ENCODE measurements around the gene CLDND2.

The CLDND2 gene

DNA sequence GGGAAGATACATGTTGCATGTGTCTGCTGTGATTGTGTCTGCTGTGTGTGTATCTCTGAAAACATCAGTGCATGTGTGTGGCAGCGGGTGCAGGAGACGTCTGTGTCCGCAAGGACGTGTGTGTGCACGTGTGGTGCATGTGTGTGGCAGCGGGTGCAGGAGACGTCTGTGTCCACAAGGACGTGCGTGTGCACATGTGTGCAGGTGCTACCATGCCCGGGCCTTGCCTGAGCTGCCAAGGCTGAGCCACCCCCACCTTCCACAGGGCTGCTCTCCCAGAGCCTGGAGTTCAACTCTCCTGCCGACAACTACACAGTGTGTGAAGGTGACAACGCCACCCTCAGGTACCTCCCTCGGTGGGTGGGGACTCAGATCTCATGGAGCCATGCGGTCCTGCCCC is 47.0 kb downstream of the CLDND2 start:
- H2AFZ ChIP-seq (ENCODE audit: low read depth), result no peak overlapping the region
- no peaks in the 10 kb centered on the region for H3K36me3 ChIP-seq (ENCODE audit: insufficient read depth)
- H3K9ac ChIP-seq, result no peak overlapping the region
- no peaks in the 10 kb centered on the region for H3K4me1 ChIP-seq (ENCODE audit: low read depth, poor library complexity, severe bottlenecking)
- no peak overlapping the region for H3K4me3 ChIP-seq (IDR thresholded peaks at IDR 0.05; ENCODE audit: insufficient read depth, low read depth, low read length)
- no peak overlapping the region for H3K4me2 ChIP-seq
- H3K79me2 ChIP-seq (ENCODE audit: insufficient read depth, low read depth), result no peaks in the 10 kb centered on the region
- H3K27ac ChIP-seq, result no peak overlapping the region
- no peaks in the 10 kb centered on the region for H4K20me1 ChIP-seq (ENCODE audit: insufficient read depth)
- no peak for TF ChIP-seq CTCF (conservative IDR thresholded peaks at IDR 0.05; ENCODE audit: low read depth, low read length)
- no peaks in the 10 kb centered on the region for H3K27me3 ChIP-seq (ENCODE audit: insufficient read depth, low read depth)

- no peaks in the 10 kb centered on the region for H3K36me3 ChIP-seq (ENCODE audit: insufficient read depth)
- H3K79me2 ChIP-seq (ENCODE audit: insufficient read depth, low read depth), result no peaks in the 10 kb centered on the region
- H3K4me1 ChIP-seq (ENCODE audit: low read depth, poor library complexity, severe bottlenecking), result no peaks in the 10 kb centered on the region
- H2AFZ ChIP-seq (ENCODE audit: low read depth), result no peak overlapping the region
- no peak overlapping the region for H3K4me3 ChIP-seq (IDR thresholded peaks at IDR 0.05; ENCODE audit: insufficient read depth, low read depth, low read length)
- H3K9ac ChIP-seq, result no peak overlapping the region
- H3K4me2 ChIP-seq, result no peak overlapping the region
- no peaks in the 10 kb centered on the region for H3K27me3 ChIP-seq (ENCODE audit: insufficient read depth, low read depth)
- TF ChIP-seq CTCF (conservative IDR thresholded peaks at IDR 0.05; ENCODE audit: low read depth, low read length), result no peak
- H4K20me1 ChIP-seq (ENCODE audit: insufficient read depth), result no peaks in the 10 kb centered on the region
- no peak overlapping the region for H3K27ac ChIP-seq
Observed at GRCh38 chr19:51320280-51320657, 48.5 kb downstream of the CLDND2 start.

DNA sequence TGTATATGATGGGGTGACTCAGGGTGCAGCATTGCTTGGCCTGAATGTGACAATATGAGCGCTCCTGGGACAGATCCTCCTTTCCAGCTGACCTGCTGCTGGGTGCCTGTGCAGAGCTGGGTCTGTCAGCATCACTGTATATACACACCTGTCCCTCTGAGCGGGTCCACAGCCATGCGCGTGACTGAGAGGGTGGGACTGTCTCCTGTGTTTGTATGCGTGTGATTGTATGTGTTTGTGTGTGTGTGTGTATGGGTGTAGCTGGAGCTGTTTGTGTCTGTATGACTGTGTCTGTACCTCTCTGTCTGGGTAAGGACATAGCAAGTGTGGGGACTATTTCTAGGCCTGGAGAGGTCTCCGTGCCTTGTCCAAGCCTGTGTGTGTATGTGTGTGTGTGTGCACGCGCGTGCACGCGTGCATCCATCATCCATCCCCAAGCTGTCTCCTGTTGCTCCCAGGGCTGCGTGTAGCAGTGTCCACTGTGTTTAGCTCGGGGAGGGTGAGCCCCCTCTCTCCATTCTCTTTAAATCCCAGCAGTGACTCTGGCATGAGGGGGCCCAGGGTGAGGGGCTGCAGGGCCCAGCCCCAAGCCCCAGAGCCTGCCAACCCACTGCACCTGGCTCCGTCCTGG is 49.0 kb downstream of the CLDND2 start:
- no peak overlapping the region for H3K9ac ChIP-seq
- no peaks in the 10 kb centered on the region for H3K36me3 ChIP-seq (ENCODE audit: insufficient read depth)
- H3K4me3 ChIP-seq (IDR thresholded peaks at IDR 0.05; ENCODE audit: insufficient read depth, low read depth, low read length), result no peak overlapping the region
- no peak overlapping the region for H3K4me2 ChIP-seq
- H3K4me1 ChIP-seq (ENCODE audit: low read depth, poor library complexity, severe bottlenecking), result no peaks in the 10 kb centered on the region
- H3K79me2 ChIP-seq (ENCODE audit: insufficient read depth, low read depth), result no peaks in the 10 kb centered on the region
- H3K27ac ChIP-seq, result no peak overlapping the region
- H2AFZ ChIP-seq (ENCODE audit: low read depth), result no peak overlapping the region
- no peaks in the 10 kb centered on the region for H4K20me1 ChIP-seq (ENCODE audit: insufficient read depth)
- no peaks in the 10 kb centered on the region for H3K27me3 ChIP-seq (ENCODE audit: insufficient read depth, low read depth)
- no peak for TF ChIP-seq CTCF (conservative IDR thresholded peaks at IDR 0.05; ENCODE audit: low read depth, low read length)

DNA sequence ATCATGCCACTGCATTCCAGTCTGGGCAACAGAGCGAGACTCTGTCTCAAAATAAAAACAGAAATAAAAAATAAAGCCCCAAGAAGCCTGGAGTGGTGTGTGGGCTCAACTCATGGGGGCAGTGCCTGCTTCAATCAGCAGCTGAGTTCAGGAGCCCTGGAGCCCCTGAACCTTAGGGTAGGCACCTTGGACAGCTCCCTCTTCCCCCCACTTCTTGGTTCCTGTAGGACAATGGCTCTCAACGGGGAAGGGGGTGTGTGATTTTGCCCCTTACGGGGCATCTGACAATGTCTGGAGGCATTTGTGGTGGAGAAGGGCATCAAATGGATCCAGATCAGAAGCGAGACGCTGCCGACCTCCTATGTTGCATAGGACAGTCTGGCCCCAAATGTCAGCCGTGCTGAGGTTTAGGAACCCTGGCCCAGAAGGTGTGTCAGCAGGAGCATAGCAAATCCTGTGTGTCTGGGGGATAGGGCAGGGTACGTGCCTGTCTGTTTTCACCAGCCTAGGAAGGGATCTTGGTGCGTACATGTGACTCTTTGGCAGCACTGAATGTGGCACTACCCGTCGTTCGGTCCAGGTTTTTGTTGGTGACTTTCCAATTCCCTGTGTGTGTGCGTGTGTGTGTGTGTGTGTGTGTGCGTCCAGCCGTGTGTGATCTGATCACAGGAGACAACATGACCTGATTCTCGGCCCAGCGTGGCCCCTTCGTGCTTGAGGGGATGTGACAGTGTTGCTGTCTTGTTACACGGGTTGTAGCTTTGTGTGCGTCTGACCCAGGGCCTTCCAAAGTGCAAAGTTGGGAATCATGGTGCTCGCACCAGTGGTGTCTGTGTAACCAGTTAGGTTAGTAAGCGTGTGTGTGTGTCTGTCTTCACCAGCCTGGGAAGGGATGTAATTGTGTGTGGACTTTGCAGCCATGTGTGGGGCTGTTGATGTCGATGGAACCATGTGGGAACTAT is 49.8 kb downstream of the CLDND2 start:
- Histone ChIP-seq H3K27ac (no peak overlapping the region), H3K79me2 (ENCODE audit: insufficient read depth, low read depth) (no peaks in the 10 kb centered on the region), H3K27me3 (ENCODE audit: insufficient read depth, low read depth) (no peaks in the 10 kb centered on the region), H2AFZ (ENCODE audit: low read depth) (no peak overlapping the region), H3K36me3 (ENCODE audit: insufficient read depth) (no peaks in the 10 kb centered on the region), H3K4me1 (ENCODE audit: low read depth, poor library complexity, severe bottlenecking) (no peaks in the 10 kb centered on the region), H4K20me1 (ENCODE audit: insufficient read depth) (no peaks in the 10 kb centered on the region), H3K4me3 (IDR thresholded peaks at IDR 0.05; ENCODE audit: insufficient read depth, low read depth, low read length) (no peak overlapping the region), H3K4me2 (no peak overlapping the region), H3K9ac (no peak overlapping the region)
- no peak for TF ChIP-seq CTCF (conservative IDR thresholded peaks at IDR 0.05; ENCODE audit: low read depth, low read length)
